Measurements from ENCODE around the gene CAB39.

- TF ChIP-seq POLR2A (IDR thresholded peaks at IDR 0.05) (no peak), CTCF (IDR thresholded peaks at IDR 0.05) (no peak)
Observed at GRCh38 chr2:230746213-230746612, 33.6 kb downstream of the CAB39 start.
